CD8-positive, alpha-beta memory T cell (primary cell): ENCODE data around the gene EXD1. TPM values are rescaled to one million over a fixed set of nuclear protein-coding genes. Genes with fewer than 3 reads are reported as not detected.

Source experiments
- CTCF ChIA-PET: fragments of 350-600 bp; sonication (Branson Sonifier 250); formaldehyde crosslinking; loops from one replicate; lab custom pipeline; 2021; ENCODE audit warnings: antibody characterized with exemption; lab: Charles Lee
- POLR2A ChIA-PET: fragments of 350-600 bp; sonication (Branson Sonifier 250); formaldehyde crosslinking; loops from one replicate; lab custom pipeline; 2021; ENCODE audit warnings: antibody characterized with exemption; lab: Charles Lee
- DNase-seq, 5 donors: peaks; one replicate each; pipeline versions ENCODE4 v3.0.0 to v3.0.0-alpha.2; 2020 to 2022; ENCODE audit warnings: mixed read lengths in 1 of 5
- H3K27ac ChIP-seq: one replicate; pipeline ENCODE4 v1.7.0; 2013; ENCODE audit warnings: low read depth, mild to moderate bottlenecking, low read length, moderate library complexity
- H3K27me3 ChIP-seq: 2 replicates; pipeline ENCODE4 v1.7.0; 2013; ENCODE audit warnings: low read length, mild to moderate bottlenecking; ENCODE audit not compliant: insufficient read depth, poor library complexity, severe bottlenecking
- H3K36me3 ChIP-seq: 2 replicates; pipeline ENCODE4 v1.7.0; 2013; ENCODE audit warnings: mild to moderate bottlenecking, low read length, moderate library complexity; ENCODE audit not compliant: insufficient read depth
- H3K4me1 ChIP-seq: 2 replicates; pipeline ENCODE4 v1.7.0; 2013; ENCODE audit warnings: mild to moderate bottlenecking, low read length, moderate library complexity; ENCODE audit not compliant: insufficient read depth
- H3K4me3 ChIP-seq: 2 replicates; pipeline ENCODE4 v1.7.0; 2013; ENCODE audit warnings: mild to moderate bottlenecking, low read length
- H3K9me3 ChIP-seq: 2 replicates; pipeline ENCODE4 v1.7.0; 2013; ENCODE audit warnings: mild to moderate bottlenecking, low read length
- H3K27ac Mint-ChIP-seq, 8 donors: one replicate each; pipeline ENCODE4 v1.8.0; 2020 to 2021; ENCODE audit warnings: mixed read lengths in 8 of 8, mild to moderate bottlenecking in 6 of 8, inconsistent platforms in 3 of 8, moderate library complexity in 3 of 8
- H3K27me3 Mint-ChIP-seq, 2 donors: one replicate each; pipeline ENCODE4 v1.8.0; 2020 to 2021; ENCODE audit warnings: mixed read lengths in 2 of 2, mild to moderate bottlenecking in 1 of 2, moderate library complexity in 1 of 2
- H3K36me3 Mint-ChIP-seq, 3 donors: one replicate each; pipeline ENCODE4 v1.8.0; 2020 to 2021; ENCODE audit warnings: mixed read lengths in 3 of 3, inconsistent platforms in 1 of 3, mild to moderate bottlenecking in 1 of 3
- H3K4me1 Mint-ChIP-seq, 3 donors: one replicate each; pipeline ENCODE4 v1.8.0; 2020 to 2021; ENCODE audit warnings: mixed read lengths in 3 of 3, inconsistent platforms in 1 of 3, mild to moderate bottlenecking in 1 of 3
- H3K4me3 Mint-ChIP-seq, 7 donors: one replicate each; pipeline ENCODE4 v1.8.0; 2020 to 2021; ENCODE audit warnings: mixed read lengths in 7 of 7, mild to moderate bottlenecking in 6 of 7, moderate library complexity in 4 of 7, inconsistent platforms in 2 of 7
- H3K9me3 Mint-ChIP-seq, 5 donors: one replicate each; pipeline ENCODE4 v1.8.0; 2020 to 2022; ENCODE audit warnings: mixed read lengths in 5 of 5, mild to moderate bottlenecking in 3 of 5, moderate library complexity in 2 of 5, inconsistent platforms in 1 of 5
- polyA plus RNA-seq: library from polyadenylated mRNA; unstranded; fragments of 300-500 nt; fragmentation: Illumina TruSeq; gene quantifications from one replicate; pipeline ENCODE4 v1.2.3, GENCODE V29; 2021
- total RNA-seq, 2 experiments: library from RNA; stranded (reverse); gene quantifications; one replicate each; pipeline ENCODE4 v1.2.3, GENCODE V29; 2021

Gene EXD1
- total and polyA plus RNA-seq, 3 experiments from 2014 or later: 0.28 TPM; not detected in 2

- no peak for DNase-seq
- Mint-ChIP-seq H3K27ac (peak overlapping the region in 1 of 8 donors; percentile 51), H3K27me3 (peaks cover 4 to 22% of the 10 kb centered on the region in 2 donors), H3K4me3 (no peak overlapping the region), H3K4me1 (no peaks in the 10 kb centered on the region), H3K36me3 (peaks cover 0 to 4% (median 0%) of the 10 kb centered on the region in 3 donors), H3K9me3 (peaks cover 0 to 6% (median 3%) of the 10 kb centered on the region in 5 donors)
- H3K4me1 ChIP-seq: no peaks in the 10 kb centered on the region
- H3K9me3 ChIP-seq: no peaks in the 10 kb centered on the region
- no peaks in the 10 kb centered on the region for H3K36me3 ChIP-seq
- H3K4me3 ChIP-seq: no peak overlapping the region
- no peaks in the 10 kb centered on the region for H3K27me3 ChIP-seq
- H3K27ac ChIP-seq: no peak overlapping the region
- ChIA-PET POLR2A (no interaction called here), CTCF (no interaction called here)
These were observed 97.1 kb downstream of the EXD1 start for GRCh38 chr15:41133454-41133853.

Other genes with a start within 250 kb of the EXD1 start
- 10 to 100 TPM; 26.3 to 29.2 TPM for gene INO80, start 114.5 kb downstream of the EXD1 start, total RNA-seq
- gene INO80, start 114.5 kb downstream of the EXD1 start, polyA plus RNA-seq: 7.2 TPM
- gene CHP1, start 511 bp upstream of the EXD1 start, total RNA-seq: 10 to 100 TPM; 41.6 to 42.1 TPM
- gene CHP1, start 511 bp upstream of the EXD1 start, polyA plus RNA-seq: 17.2 TPM
- 10 to 100 TPM; 16.2 to 19.0 TPM for gene OIP5, start 101.8 kb upstream of the EXD1 start, total RNA-seq
- 0.58 TPM for gene OIP5, start 101.8 kb upstream of the EXD1 start, polyA plus RNA-seq
- gene NUSAP1, start 102.1 kb upstream of the EXD1 start, total RNA-seq: 100 to 1,000 TPM; 100 to 106 TPM
- gene NUSAP1, start 102.1 kb upstream of the EXD1 start, polyA plus RNA-seq: 2.7 TPM
- 10 to 100 TPM; 19.9 to 20.8 TPM for gene NDUFAF1, start 171.7 kb upstream of the EXD1 start, total RNA-seq
- gene NDUFAF1, start 171.7 kb upstream of the EXD1 start, polyA plus RNA-seq: 22.6 TPM
- 10 to 100 TPM; 32.9 to 35.5 TPM for gene RTF1, start 186.3 kb upstream of the EXD1 start, total RNA-seq
- 28.2 TPM for gene RTF1, start 186.3 kb upstream of the EXD1 start, polyA plus RNA-seq